Panc1 (cell line): Measurements from ENCODE around the gene GPRC5B.

ENCODE experiments used
- CTCF ChIP-seq: fragments of 450-650 bp; IDR thresholded peaks from 2 replicates; pipeline ENCODE4 v1.5.1; 2017; ENCODE audit warnings: mild to moderate bottlenecking
- POLR2AphosphoS5 ChIP-seq: IDR thresholded peaks from 2 replicates; pipeline ENCODE4 v1.6.1; 2012; ENCODE audit warnings: mild to moderate bottlenecking, low read depth, low read length, moderate library complexity
- REST ChIP-seq, 2 experiments: IDR thresholded peaks; 2 replicates each; pipeline ENCODE4 v1.6.1; 2011 to 2012; ENCODE audit warnings: low read depth in 2 of 2, control low read depth in 1 of 2, low read length in 1 of 2, mild to moderate bottlenecking in 1 of 2, moderate library complexity in 1 of 2; ENCODE audit not compliant: insufficient read depth in 1 of 2
- TCF7L2 ChIP-seq: IDR thresholded peaks from 2 replicates; pipeline ENCODE4 v1.6.1; 2011; ENCODE audit warnings: mild to moderate bottlenecking, low read depth, low read length, inconsistent platforms

- no peak for TF ChIP-seq TCF7L2
- no peak for TF ChIP-seq CTCF
- no peak for TF ChIP-seq REST (IDR thresholded peaks at IDR 0.05; ENCODE audit: insufficient read depth in 1 of 2, low read depth in 2 of 2, low read length in 1 of 2)
- TF ChIP-seq POLR2AphosphoS5: no peak
Measured at GRCh38 chr16:19872179-19872863, 12.3 kb downstream of the GPRC5B start.
